SHP77 treated with DMSO at 0.1 percent for 48 hours (cell line): Measurements from ENCODE around the gene DCST1.
"Not testable (repeated sequence)": the region's sequence is repeated elsewhere in the genome, so short reads cannot be mapped to it uniquely, and the experiment has no call there.

ENCODE experiments used
- DNase-seq: peaks from one replicate; lab custom pipeline; 2025; lab: John Stamatoyannopoulos, UW

Gene DCST1, protein sequence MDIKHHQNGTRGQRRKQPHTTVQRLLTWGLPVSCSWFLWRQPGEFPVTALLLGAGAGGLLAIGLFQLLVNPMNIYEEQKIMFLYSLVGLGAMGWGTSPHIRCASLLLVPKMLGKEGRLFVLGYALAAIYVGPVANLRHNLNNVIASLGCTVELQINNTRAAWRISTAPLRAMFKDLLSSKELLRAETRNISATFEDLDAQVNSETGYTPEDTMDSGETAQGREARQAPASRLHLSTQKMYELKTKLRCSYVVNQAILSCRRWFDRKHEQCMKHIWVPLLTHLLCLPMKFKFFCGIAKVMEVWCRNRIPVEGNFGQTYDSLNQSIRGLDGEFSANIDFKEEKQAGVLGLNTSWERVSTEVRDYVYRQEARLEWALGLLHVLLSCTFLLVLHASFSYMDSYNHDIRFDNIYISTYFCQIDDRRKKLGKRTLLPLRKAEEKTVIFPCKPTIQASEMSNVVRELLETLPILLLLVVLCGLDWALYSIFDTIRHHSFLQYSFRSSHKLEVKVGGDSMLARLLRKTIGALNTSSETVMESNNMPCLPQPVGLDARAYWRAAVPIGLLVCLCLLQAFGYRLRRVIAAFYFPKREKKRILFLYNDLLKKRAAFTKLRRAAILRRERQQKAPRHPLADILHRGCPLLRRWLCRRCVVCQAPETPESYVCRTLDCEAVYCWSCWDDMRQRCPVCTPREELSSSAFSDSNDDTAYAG

DNA sequence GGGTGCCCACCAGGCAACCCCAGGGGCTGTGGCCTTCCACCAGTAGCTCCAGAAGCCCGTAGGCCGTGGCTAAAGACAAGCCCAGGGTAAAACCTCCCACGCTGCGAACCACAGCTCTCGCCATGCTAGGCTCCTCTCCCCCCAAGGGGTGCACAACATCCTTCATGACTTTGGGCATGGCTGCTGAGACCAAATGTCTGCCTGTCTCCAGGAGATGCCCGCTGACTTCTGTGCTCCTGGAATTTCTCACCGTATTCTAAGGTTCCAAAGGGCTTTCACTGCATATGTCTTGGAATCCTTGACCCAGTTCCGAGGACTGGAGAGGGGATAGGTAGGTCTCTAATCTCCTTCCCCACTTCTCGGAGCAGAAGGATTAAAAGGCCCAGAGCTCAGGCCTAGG is at the start of gene DCST1, which contains the start of gene DCST2:
Gene DCST1, plus strand, starts transcription at position 301 of the 400 bp plus-strand sequence. CDS start 213 bp downstream, outside the sequence.
Gene DCST2, minus strand, starts transcription at position 258 of the 400 bp plus-strand sequence. Its CDS starts 80 bp downstream, at position 178.
- no peak for DNase-seq

DNA sequence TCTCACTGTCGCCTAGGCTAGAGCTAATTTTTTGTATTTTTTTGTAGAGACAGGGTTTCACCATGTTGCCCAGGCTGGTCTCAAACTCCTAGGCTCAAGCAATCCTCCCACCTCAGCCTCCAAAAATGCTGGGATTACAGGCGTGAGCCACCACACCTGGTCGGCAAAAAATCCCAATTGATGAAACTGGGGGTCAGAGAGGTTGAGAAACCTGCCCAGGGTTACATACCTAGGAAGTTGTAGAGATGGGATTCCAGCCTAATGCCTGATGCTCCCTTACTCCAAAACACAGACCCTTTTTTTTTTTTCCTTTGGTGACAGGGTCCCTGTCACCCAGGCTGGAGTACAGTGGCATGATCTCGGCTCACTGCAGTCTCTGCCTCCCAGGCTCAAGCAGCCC is 46.9 kb upstream of the DCST1 start:
- DNase-seq = not testable (repeated sequence)

DNA sequence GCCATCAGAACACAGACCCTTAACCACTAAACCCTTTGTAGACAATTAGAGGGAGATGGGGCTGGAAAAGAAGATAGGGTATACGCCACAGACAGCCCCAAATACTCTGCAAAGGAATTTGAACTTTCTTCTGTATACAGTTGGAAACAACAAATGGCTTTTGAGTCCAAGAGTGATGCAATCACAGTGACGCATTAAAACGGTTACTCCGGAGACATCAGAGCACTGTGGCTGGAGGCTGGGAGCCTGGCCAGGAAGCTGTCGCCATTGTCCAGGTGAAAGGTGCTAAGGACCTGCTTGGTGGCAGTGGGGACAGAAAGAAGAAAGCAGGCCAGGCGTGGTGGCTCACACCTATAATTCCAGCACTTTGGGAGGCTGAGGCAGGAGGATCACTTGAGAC is 46.3 kb upstream of the DCST1 start:
- no peak for DNase-seq

DNA sequence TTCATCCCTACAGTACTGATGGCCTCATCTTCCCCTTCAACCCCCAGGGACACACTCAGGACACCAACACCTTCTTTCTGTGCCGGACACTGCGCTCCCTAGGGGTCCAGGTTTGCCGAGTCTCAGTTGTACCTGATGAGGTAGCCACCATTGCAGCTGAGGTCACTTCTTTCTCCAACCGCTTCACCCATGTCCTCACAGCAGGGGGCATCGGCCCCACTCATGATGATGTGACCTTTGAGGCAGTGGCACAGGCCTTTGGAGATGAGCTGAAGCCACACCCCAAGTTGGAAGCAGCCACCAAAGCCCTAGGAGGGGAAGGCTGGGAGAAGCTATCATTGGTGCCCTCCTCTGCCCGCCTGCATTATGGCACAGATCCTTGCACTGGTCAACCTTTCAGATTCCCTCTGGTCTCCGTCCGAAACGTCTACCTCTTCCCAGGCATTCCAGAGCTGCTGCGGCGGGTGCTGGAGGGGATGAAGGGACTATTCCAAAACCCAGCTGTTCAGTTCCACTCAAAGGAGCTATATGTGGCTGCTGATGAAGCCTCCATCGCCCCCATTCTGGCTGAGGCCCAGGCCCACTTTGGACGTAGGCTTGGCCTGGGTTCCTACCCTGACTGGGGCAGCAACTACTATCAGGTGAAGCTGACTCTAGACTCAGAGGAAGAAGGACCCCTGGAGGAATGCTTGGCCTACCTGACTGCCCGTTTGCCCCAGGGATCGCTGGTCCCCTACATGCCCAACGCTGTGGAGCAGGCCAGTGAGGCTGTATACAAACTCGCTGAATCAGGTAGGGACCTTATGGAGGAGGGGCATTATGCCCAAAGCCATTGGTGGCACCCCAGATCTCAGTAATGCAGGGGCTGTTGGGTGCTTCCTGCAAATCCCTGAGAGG is 45.3 kb upstream of the DCST1 start:
- DNase-seq = no peak

DNA sequence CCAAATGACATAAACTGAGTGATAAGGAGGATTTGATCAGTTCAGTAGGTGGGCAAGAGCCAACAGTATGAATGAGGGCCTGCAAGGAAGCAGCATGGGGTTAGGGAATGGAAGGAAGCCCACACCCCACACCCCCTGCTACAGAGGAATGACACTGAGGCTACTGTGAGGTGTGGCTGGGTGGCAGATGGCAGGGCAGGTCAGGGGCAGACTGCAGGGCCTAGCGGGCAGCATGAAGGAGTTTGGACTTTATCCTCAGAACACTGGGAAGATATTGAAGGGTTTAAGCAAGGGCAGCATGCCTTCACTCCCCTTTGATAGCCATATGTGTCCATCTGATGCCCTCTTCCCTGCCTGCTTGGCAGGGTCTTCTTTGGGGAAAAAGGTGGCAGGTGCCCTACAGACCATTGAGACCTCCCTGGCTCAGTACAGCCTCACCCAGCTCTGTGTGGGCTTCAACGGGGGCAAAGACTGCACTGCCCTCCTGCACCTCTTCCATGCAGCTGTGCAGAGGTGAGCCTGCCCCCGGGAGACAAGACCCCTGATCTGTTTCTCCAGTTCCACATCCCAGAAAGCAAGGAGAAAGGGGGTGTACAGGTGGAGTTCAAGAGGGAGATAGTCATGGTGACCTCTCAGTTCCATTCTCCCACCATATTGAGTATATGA is 44.3 kb upstream of the DCST1 start:
- DNase-seq = no peak

DNA sequence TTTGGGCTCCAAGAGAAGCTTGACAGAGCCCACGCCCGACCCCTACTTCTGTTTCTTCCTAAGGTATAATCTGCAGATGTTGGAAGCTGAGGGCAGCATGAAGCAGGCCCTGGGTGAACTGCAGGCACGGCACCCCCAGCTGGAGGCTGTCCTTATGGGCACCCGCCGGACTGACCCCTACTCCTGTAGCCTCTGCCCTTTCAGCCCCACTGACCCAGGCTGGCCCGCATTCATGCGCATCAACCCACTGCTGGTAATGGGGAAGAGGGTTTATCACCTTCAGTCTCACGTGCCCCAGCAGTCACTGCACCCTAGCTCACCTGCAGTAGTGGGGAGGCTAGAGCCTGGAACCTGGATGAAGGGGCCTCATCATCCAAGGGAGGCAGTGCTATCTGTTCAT is 43.3 kb upstream of the DCST1 start:
- no peak for DNase-seq

DNA sequence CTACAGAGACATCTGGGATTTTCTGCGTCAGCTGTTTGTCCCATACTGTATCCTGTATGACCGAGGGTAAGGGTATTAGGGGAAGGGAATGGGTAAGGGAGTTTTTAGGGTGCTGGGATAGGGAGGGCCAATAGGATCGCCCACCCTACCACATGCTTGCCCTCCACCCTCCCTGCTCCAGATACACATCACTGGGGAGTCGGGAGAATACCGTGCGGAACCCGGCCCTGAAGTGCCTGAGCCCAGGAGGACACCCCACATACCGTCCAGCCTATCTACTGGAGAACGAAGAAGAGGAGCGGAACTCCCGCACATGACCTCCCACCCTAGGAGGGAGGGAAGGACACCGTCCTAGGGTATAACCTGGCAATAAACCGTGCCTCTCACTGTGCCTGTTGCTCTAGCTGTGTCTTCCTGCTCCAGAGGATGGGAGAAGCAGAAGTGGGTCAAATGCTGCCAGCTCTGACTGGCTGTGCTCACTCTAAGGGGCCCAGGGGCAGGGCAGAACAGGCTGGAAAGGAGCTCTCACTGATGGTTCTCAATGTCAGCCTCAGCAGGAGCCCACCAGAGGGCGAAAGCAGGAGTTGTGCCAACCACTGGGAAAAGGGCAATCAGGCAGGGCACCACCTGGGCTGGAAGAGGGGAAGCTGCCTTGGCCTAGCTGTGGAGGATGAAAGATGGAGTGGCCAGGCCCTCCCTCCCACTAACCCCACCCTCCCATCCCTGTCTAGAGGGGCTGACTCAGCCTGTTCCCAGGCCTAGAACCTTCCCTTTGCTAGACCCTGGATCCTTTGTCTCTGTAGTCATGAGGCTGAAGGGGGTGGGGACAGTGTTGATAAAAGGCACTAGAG is 40.7 kb upstream of the DCST1 start:
- peak; percentile 34 for DNase-seq

DNA sequence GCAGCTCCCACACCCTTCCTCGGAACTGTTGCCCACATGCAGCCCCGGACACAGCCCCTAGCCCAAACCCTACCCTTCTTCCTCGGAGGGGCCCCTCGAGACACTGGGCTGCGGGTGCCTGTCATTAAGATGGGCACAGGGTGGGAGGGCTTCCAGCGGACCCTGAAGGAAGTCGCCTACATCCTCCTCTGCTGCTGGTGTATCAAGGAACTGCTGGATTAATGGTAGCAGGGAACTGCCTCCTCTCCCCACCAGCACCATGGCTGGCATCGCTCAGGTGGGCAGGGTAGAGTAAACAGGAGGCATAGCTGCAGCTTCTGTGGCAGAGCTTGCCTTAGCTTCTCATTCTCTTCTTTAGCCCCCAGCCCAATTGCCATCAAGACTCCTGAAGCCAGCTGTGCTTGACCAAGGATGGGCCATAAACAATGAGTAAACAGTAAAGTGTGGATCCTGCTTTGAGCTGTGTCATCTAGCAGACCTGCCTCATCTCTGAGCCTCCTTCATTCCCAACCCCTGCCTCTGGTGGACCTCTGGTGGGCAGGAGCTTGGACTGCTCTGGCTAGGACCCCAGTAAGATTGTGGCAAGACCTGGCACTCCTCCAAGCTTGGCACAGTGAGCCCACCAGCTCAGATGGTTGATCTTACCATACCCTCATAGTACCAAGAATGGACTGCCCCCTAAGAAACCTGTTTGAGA is 39.9 kb upstream of the DCST1 start, which contains the start of gene LENEP:
Gene LENEP, plus strand, starts transcription at position 15 of the 697 bp plus-strand sequence. Its CDS starts 22 bp downstream, at position 37.
- DNase-seq = no peak

DNA sequence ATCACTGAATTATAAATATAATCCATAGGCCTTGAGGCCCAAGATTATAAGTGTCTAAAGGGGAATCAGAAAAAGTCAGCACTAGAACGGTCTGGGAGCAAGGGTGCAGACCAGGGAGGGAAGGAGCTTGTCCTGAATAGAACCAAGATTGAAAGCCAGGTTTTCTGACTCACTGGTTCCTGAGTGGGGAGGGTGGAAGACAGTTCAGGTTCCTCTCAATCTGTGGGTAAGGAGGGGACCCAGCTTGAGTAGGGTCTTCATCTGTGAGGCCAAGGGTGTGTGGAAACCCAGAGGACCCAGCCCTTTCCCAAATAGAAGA is 39.4 kb upstream of the DCST1 start:
- no peak for DNase-seq

DNA sequence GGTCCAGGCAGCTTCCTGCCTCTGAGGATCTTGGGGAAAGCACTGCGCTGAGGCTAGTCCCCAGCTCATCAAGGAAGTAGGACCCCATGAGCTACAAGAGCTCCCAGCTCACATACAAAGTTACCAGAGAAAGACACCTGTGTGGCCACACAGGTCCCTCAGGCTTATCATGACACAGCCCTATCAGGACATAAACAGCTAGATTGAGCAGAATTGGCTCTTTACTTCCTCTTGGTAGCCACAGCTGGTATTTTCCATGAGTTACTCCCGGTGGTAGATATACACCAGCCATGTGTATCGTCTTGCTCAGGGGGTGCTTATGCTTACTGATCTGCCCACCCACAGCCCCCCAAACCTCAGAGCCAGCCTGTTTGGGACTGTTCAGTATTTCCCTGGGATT is 39.0 kb upstream of the DCST1 start:
- DNase-seq = no peak

DNA sequence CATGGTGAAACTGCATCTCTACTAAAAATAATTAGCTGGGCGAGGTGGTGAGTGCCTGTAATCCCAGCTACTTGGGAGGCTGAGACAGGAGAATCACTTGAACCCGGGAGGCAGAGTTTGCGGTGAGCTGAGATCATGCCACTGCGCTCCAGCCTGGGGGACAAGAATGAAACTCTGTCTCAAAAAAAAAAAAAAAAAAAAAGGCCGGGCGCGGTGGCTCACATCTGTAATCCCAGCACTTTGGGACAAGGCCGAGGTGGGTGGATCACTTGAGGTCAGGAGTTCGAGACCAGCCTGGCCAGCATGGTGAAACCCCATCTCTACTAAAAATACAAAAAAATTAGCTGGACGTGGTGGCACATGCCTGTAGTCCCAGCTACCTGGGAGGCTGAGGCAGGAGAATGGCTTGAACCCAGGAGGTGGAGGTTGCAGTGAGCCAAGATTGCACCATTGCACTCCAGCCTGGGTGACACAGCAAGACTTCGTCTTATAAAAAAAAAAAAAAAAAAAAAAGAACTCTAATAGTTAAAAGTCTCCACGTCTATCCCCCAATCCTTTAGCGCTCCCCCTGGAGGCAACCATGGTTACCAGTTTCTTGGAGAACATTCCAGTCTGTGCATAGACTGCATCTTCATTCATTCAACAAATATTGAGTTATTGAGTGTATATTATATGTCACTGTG is 38.2 kb upstream of the DCST1 start:
- DNase-seq = peak; percentile 37

DNA sequence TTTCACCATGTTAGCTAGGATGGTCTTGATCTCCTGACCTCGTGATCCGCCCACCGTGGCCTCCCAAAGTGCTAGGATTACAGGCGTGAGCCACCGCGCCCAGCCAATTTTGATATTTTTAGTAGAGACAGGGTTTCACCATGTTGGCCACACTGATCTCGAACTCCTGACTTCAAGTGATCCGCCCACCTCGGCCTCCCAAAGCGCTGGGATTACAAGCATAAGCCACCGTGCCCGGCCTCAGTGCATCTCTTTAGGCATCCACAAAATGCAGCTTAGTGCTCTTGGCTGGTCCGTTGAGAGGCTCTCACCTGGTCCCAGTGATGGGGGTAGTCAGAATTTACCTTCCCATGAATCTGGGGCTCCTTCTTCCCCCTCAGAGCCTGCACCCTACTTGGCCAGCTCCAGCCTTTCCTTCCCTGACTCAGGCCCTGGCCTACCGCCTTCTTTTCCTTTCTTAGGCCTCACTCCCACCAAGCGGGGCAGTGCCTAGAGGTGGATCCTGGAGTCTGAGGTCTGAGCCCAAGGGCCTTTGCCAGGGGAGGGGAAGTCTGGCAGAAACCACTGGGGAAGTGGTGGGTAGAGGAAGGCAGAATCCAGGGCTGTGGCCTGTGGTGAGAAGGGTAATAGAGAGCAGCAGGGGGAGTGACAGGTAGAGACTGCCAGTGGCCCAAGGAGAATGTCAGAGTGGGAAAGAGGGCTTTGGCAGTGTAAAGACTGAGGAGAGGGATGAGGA is 36.5 kb upstream of the DCST1 start:
- no peak for DNase-seq

DNA sequence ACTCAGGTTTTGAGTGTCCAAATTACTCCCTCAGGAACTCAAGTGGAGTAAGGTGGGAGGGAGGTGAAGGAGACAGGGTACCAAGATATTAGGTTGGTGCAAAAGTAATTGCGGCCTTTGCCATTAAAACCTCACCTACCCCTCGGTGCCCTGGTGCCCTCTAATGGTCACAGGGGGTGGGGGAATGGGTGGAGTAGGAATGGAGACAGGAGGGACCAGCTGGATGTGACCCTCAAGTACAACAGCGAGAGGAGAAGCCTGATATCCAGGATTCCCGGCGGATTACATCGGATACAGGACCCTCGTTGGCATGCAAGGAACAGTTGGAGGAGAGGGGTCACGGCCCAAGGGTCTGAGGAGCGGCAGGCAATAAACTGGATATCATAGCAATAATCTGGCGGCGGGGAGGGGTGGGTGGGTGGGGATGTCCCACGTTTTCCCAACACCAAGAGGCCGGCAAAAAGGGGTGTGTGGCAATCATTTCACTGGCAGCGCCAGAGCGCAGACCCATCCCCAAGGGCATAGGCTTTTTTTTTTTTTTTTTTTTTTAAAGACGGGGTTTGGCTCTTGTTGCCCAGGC is 35.3 kb upstream of the DCST1 start:
- DNase-seq = no peak

DNA sequence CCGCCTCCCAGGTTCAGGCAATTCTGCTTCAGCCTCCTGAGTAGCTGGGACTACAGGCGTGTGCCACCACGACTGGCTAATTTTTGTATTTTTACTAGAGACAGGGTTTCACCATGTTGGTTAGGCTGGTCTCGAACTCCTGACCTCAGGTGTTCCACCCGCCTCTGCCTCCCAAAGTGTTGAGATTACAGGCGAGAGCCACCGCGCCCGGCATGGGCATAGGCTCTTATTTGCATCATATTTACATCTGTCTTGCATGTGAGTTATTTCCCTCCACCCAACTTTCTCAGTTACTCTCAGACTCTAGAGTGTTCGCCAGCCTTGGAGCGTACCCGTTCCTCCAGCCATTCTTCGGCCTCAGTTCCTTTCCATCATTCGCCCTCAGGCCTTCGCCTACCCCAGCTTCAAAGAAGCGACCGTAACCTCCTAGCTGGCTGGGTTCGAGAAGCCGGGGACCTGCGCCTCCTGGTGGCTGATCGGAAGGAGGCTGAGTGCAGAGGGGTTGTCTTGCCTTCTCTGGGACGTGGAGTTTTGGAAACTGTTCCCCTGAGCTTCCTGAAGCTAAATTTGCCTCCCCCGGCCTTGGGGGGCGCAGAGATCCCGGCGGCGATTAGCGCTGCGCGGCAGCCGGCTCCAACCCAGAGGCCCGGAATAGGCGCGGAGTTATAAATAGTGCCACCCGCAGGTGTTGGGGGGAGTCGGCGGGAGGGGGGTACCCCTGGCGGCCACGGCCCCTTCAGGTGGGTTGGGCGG is 34.6 kb upstream of the DCST1 start:
- peak; percentile 83 for DNase-seq

DNA sequence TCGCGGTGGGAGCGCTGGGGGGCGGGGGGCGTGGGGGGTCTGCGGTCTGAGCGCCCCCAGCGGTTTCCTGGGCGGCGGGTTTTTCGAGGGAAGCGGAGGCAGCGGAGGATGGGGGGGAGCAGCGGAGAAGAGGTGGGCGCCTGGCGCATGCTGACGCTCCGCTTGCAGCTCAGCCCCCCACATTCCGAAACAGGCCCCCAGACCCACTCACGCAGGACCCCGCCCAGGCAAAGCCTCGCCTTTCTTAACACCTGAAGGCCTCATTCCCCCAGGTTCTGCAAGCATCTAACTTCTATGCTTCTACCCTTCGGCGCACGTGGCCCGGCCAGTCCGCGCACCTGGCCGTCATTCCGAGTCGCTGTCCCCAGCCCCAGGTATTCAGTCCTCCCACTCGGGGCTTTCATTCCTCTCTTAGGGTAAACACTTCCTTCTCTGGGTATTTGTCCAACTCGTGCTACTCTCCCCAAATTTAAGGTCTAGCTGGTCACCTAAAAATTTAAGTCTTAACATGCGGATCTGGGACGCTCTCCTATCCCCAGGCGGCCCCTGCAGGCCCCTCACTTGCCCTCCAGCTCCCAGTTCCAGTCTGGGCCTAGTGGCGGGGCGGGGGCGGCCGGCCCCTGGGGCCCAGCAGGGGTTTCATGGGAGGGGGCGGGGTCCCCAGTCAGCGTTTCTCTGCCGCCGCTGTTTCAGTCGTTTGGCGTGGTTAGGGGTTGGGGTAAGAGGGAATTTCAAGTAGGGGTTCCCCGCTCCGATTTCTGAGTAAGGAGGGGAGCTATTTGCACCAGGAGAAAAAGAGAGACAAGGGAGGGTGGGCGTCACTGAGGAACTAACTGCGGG is 33.8 kb upstream of the DCST1 start:
- DNase-seq = peak; percentile 43

DNA sequence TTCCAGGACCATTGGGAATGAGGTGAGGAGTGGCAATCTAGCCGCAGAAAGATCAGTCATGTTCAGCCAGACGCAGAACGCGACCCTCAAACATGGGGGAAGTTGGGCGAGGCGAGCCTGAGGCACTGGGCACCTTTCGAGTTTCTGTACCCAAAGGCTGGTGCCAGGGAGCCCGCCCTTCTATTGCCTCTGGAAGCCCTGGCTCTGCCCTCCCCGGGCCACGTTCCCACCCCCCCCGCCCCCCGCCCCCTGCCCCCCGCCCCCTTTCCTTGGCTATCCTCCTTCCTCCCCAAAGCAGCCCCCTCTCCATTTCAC is 33.3 kb upstream of the DCST1 start:
- DNase-seq = peak; percentile 83
